GM19452 (cell line): Measurements from ENCODE around the gene SHCBP1.
"Not testable (repeated sequence)": the region's sequence is repeated elsewhere in the genome, so short reads cannot be mapped to it uniquely, and the experiment has no call there.

Experiments used
- ATAC-seq: cut with Tn5 transposase; IDR thresholded peaks from one replicate; pipeline ENCODE4 v1.9.1; 2021; ENCODE audit not compliant: unreplicated experiment

Gene SHCBP1

GRCh38 chr16:46620266-46621005 is 743 bp downstream of the SHCBP1 start:
- peak; percentile 9 for ATAC-seq

DNA sequence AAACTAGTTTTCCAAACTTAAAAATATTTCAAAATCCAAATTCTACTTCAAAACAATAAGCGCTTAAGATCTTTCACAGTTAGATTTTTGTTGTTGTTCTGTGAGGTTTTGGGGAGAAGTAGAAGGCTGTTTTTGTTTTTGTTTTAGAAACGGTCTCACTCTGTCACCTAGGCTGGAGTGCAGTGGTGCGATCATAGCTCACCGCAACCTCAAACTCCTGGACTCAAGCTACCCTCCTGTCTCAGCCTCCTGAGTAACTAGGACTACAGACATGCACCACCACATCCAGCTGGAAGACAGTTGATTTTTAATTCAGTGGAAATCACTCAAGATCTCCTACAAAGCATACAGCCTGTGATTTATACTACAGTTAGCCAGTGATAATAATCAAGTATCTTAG is 2.7 kb downstream of the SHCBP1 start:
- no peak for ATAC-seq

GRCh38 chr16:46614006-46614405 is 7.2 kb downstream of the SHCBP1 start:
- ATAC-seq: no peak

DNA sequence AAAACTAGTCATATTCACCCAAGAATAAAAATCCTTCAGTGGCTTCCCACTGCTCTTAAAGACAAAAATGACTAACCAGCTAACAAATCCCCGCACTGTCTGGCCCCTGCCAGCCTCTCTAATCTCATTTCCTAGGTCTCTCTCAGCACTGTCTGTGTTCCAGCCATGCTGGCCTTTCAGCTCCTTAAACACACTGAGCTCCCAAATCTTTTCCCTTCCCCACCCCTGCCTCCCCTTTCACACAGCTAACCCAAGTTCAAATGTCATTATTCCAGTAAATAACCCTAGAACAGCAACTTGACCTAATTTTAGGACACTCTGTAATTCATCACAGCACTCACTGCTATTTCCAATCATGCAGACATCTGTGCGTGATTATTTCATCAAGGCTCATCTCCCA is 7.8 kb downstream of the SHCBP1 start:
- ATAC-seq: no peak

GRCh38 chr16:46612121-46612520 is 9.1 kb downstream of the SHCBP1 start:
- ATAC-seq: peak; percentile 73

DNA sequence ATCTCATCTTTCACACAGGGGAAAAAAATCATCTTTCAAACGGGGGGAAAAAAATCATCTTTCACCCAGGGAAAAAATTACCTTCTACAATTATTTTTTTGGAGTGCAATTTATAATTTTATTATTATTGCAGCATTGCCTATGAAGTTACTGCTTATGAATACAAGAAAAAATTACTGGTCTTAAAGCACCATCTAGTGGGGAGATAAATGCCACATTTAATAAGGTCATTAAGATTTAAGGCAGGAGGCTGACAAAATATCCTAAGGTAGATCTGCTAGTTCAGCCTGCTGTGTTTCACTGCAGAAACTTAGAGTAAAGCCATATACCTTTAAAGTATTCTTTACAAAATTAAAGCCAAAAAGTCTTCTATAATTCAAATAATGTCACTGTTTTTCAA is 13.7 kb downstream of the SHCBP1 start:
- no peak for ATAC-seq

GRCh38 chr16:46606231-46606630 is 14.9 kb downstream of the SHCBP1 start:
- ATAC-seq: no peak

- no peak for ATAC-seq
These were observed 29.9 kb downstream of the SHCBP1 start for GRCh38 chr16:46591257-46591656.

- no peak for ATAC-seq
These were observed 35.1 kb downstream of the SHCBP1 start for GRCh38 chr16:46586011-46586577.

- ATAC-seq: no peak
These were observed 38.1 kb downstream of the SHCBP1 start for GRCh38 chr16:46583036-46583435.

DNA sequence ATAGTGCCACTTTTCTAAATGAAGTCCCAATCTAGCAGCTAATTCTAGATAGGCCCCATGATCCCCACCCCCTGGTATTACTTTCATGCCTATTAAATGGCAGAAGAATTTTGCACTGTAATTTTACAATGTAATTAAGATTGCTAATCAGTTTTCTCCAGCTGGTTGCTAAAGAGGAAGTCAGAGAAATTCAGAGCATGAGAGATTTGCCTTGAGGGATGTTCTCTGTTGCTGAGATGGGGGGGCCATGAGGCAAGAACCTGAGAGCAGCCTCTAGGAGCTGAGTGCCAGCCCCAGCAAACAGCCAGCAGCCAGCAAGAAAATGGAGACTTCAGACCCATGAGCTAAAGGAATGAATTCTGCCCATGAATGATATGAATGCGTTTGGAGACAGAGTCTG is 38.9 kb downstream of the SHCBP1 start:
- ATAC-seq: no peak

- no peak for ATAC-seq
These were observed 43.1 kb downstream of the SHCBP1 start for GRCh38 chr16:46577988-46578579.

GRCh38 chr16:46573834-46574159 is 47.4 kb downstream of the SHCBP1 start:
- ATAC-seq: no peak

GRCh38 chr16:46573008-46573833 is 48.0 kb downstream of the SHCBP1 start:
- no peak for ATAC-seq

- no peak for ATAC-seq
These were observed 51.9 kb downstream of the SHCBP1 start for GRCh38 chr16:46569231-46569735.

- ATAC-seq: no peak
These were observed 52.5 kb downstream of the SHCBP1 start for GRCh38 chr16:46568472-46569230.

DNA sequence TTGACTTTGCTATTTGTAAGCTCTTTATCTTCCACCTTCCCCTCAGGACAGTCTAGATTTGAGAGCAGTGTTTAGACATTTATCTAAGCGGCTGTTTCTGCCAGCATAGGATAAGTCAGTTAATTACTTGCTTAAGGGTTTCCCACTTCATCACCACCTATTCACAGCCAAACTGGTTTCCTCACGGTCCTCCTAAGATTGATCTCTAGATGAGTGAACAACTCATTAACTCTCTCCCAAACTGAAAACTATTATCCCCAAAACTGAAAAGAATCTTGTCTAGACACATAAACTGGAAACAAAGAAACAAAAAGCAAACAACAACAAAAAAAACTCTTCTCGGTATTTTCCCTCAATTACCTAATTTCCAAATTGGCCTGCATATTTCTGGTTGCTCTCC is 58.2 kb downstream of the SHCBP1 start:
- ATAC-seq: no peak

DNA sequence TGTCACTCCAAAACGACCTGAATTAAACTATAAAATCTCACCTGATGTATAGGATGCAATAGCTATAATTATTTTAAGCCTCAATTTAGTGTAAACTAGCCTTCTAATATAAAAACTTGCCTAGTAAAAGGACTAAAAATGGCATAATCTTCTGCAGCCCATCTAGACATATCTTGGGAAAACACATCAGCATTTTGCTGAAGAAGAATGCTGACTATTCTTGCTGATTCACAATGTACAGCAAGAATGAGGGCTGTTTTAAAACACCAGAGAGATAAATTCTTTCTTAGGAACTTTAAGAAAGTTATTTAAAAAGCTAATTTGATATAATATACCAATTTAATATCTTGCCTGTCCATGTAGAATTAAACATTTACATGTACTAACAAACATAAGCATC is 63.2 kb downstream of the SHCBP1 start:
- ATAC-seq: no peak

GRCh38 chr16:46555951-46556350 is 65.2 kb downstream of the SHCBP1 start:
- no peak for ATAC-seq

- ATAC-seq: not testable (repeated sequence)
These were observed 66.7 kb downstream of the SHCBP1 start for GRCh38 chr16:46554435-46554834.

DNA sequence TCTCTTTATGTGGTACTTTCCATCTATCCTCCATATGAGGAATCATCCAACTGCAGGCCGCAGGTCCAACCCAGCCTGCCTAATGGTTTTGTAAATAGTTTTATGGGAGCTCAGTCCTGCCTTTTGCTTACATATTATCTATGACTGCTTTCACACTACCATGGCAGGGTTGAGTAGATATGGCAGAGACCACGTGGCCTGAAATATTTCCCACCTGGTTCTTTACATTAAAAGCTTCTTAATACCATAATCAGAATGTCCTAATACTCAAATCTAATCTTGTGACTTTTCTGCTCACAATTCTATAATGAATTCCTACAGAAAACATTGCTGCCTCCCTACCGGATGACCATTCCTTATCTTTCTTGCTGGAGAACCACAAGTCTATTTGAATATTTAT is 71.7 kb downstream of the SHCBP1 start:
- ATAC-seq: no peak
